NCI-H128 (cell line): ENCODE measurements around the gene TRIM4.
"Not testable (repeated sequence)": the region's sequence is repeated elsewhere in the genome, so short reads cannot be mapped to it uniquely, and the experiment has no call there.

ENCODE experiments used
- DNase-seq: peaks from one replicate; lab custom pipeline; 2025; ENCODE audit not compliant: unreplicated experiment; lab: John Stamatoyannopoulos, UW

TRIM4 gene

GRCh38 chr7:99923200-99923599, 3.9 kb upstream of the TRIM4 start:
- no peak for DNase-seq

GRCh38 chr7:99920149-99920548, 819 bp upstream of the TRIM4 start:
- no peak for DNase-seq

- no peak for DNase-seq
Observed at GRCh38 chr7:99919814-99920112, 433 bp upstream of the TRIM4 start.

- no peak for DNase-seq
Observed at GRCh38 chr7:99910976-99911375, 8.4 kb downstream of the TRIM4 start.

GRCh38 chr7:99901581-99901980, 17.7 kb downstream of the TRIM4 start:
- no peak for DNase-seq

GRCh38 chr7:99899830-99900519, 19.4 kb downstream of the TRIM4 start:
- no peak for DNase-seq

- DNase-seq = no peak
Observed at GRCh38 chr7:99898836-99899235, 20.5 kb downstream of the TRIM4 start.

GRCh38 chr7:99898023-99898357, 21.3 kb downstream of the TRIM4 start:
- DNase-seq = no peak

GRCh38 chr7:99897322-99898022, 21.9 kb downstream of the TRIM4 start:
- no peak for DNase-seq

GRCh38 chr7:99894738-99895137, 24.6 kb downstream of the TRIM4 start:
- DNase-seq = no peak

- DNase-seq = no peak
Observed at GRCh38 chr7:99893280-99893679, 26.1 kb downstream of the TRIM4 start.

- not testable (repeated sequence) for DNase-seq
Observed at GRCh38 chr7:99890348-99890747, 29.0 kb downstream of the TRIM4 start.

- DNase-seq = not testable (repeated sequence)
Observed at GRCh38 chr7:99888366-99888765, 31.0 kb downstream of the TRIM4 start.

GRCh38 chr7:99881370-99881769, 38.0 kb downstream of the TRIM4 start:
- DNase-seq = no peak

GRCh38 chr7:99876933-99877332, 42.4 kb downstream of the TRIM4 start, which contains the start of gene OR2AE1:
TSS of gene OR2AE1 (minus strand) at chr7:99877033. CDS start at chr7:99877033, 0 bp downstream.
- no peak for DNase-seq

GRCh38 chr7:99876491-99876890, 42.8 kb downstream of the TRIM4 start:
- DNase-seq = no peak

- no peak for DNase-seq
Observed at GRCh38 chr7:99868246-99868645, 51.1 kb downstream of the TRIM4 start.

- DNase-seq = not testable (repeated sequence)
Observed at GRCh38 chr7:99867477-99867876, 51.9 kb downstream of the TRIM4 start.

GRCh38 chr7:99863847-99864440, 55.4 kb downstream of the TRIM4 start:
- no peak for DNase-seq

- no peak for DNase-seq
Observed at GRCh38 chr7:99860281-99861127, 58.8 kb downstream of the TRIM4 start.

- DNase-seq = no peak
Observed at GRCh38 chr7:99855236-99855635, 64.1 kb downstream of the TRIM4 start.
